ENCODE results near the gene AATK. TPM values are rescaled to one million over a fixed set of nuclear protein-coding genes. Genes with fewer than 3 reads are reported as not detected.

Gene AATK
- 0.16 TPM in 1 of 2 replicates, not detected in the other for total RNA-seq (2014; rRNA removed; shearing (Covaris generic); ENCODE audit: low replicate concordance)

GRCh38 chr17:81166033-81166492 is at the start of gene AATK:
AATK (minus strand) TSS chr17:81166221; CDS start chr17:81165992, 229 bp downstream.
- no peak for DNase-seq
- Histone ChIP-seq H3K9me3 (no peaks in the 10 kb centered on the region), H3K4me3 (no peak within 1 kb of the TSS), H3K36me3 (no peaks in the 10 kb centered on the region), H3K27me3 (no peaks in the 10 kb centered on the region)

GRCh38 chr17:81213978-81214377 is 48.0 kb upstream of the AATK start:
- Histone ChIP-seq H3K27me3 (no peaks in the 10 kb centered on the region), H3K9me3 (no peaks in the 10 kb centered on the region), H3K4me3 (no peak overlapping the region), H3K36me3 (no peaks in the 10 kb centered on the region)
- DNase-seq: no peak

- H3K9me3 ChIP-seq: no peaks in the 10 kb centered on the region
- no peaks in the 10 kb centered on the region for H3K36me3 ChIP-seq
- H3K27me3 ChIP-seq: no peaks in the 10 kb centered on the region
- no peak overlapping the region for H3K4me3 ChIP-seq
- DNase-seq: no peak
Measured at GRCh38 chr17:81212365-81212764, 46.3 kb upstream of the AATK start.

GRCh38 chr17:81210868-81211267 is 44.8 kb upstream of the AATK start:
- H3K36me3 ChIP-seq: no peaks in the 10 kb centered on the region
- peak; percentile 1 for DNase-seq
- H3K9me3 ChIP-seq: no peaks in the 10 kb centered on the region
- no peak overlapping the region for H3K4me3 ChIP-seq
- H3K27me3 ChIP-seq: no peaks in the 10 kb centered on the region

GRCh38 chr17:81210466-81210865 is 44.4 kb upstream of the AATK start:
- H3K36me3 ChIP-seq: no peaks in the 10 kb centered on the region
- DNase-seq: no peak
- H3K4me3 ChIP-seq: no peak overlapping the region
- no peaks in the 10 kb centered on the region for H3K27me3 ChIP-seq
- H3K9me3 ChIP-seq: no peaks in the 10 kb centered on the region

- DNase-seq: no peak
- H3K27me3 ChIP-seq: no peaks in the 10 kb centered on the region
- no peaks in the 10 kb centered on the region for H3K36me3 ChIP-seq
- no peaks in the 10 kb centered on the region for H3K9me3 ChIP-seq
- H3K4me3 ChIP-seq: no peak overlapping the region
Measured at GRCh38 chr17:81209141-81209540, 43.1 kb upstream of the AATK start.

- Histone ChIP-seq H3K4me3 (no peak overlapping the region), H3K27me3 (no peaks in the 10 kb centered on the region), H3K9me3 (no peaks in the 10 kb centered on the region), H3K36me3 (no peaks in the 10 kb centered on the region)
- DNase-seq: no peak
Measured at GRCh38 chr17:81208651-81209050, 42.6 kb upstream of the AATK start.

- Histone ChIP-seq H3K27me3 (no peaks in the 10 kb centered on the region), H3K4me3 (no peak overlapping the region), H3K36me3 (no peaks in the 10 kb centered on the region), H3K9me3 (no peaks in the 10 kb centered on the region)
- DNase-seq: peak; percentile 38
Measured at GRCh38 chr17:81207610-81208581, 41.9 kb upstream of the AATK start.

GRCh38 chr17:81206657-81207056 is 40.6 kb upstream of the AATK start:
- DNase-seq: no peak
- H3K27me3 ChIP-seq: no peaks in the 10 kb centered on the region
- no peaks in the 10 kb centered on the region for H3K9me3 ChIP-seq
- no peak overlapping the region for H3K4me3 ChIP-seq
- no peaks in the 10 kb centered on the region for H3K36me3 ChIP-seq

GRCh38 chr17:81206166-81206565 is 40.1 kb upstream of the AATK start:
- H3K36me3 ChIP-seq: no peaks in the 10 kb centered on the region; the same call in 1 of the 2 replicates
- no peaks in the 10 kb centered on the region for H3K27me3 ChIP-seq
- H3K4me3 ChIP-seq: no peak overlapping the region
- no peaks in the 10 kb centered on the region for H3K9me3 ChIP-seq
- no peak for DNase-seq

GRCh38 chr17:81204578-81204977 is 38.6 kb upstream of the AATK start:
- peaks cover 2% of the 10 kb centered on the region for H3K36me3 ChIP-seq
- no peaks in the 10 kb centered on the region for H3K27me3 ChIP-seq
- DNase-seq: no peak
- no peaks in the 10 kb centered on the region for H3K9me3 ChIP-seq
- H3K4me3 ChIP-seq: no peak overlapping the region

GRCh38 chr17:81203136-81203535 is 37.1 kb upstream of the AATK start:
- DNase-seq: no peak
- H3K36me3 ChIP-seq: peaks cover 2% of the 10 kb centered on the region

GRCh38 chr17:81202318-81202717 is 36.3 kb upstream of the AATK start:
- no peak overlapping the region for H3K4me3 ChIP-seq
- H3K36me3 ChIP-seq: peaks cover 2% of the 10 kb centered on the region
- H3K27me3 ChIP-seq: no peaks in the 10 kb centered on the region
- no peaks in the 10 kb centered on the region for H3K9me3 ChIP-seq
- no peak for DNase-seq

More at GRCh38 chr17:81203136-81203535, 37.1 kb upstream of the AATK start:
- Histone ChIP-seq H3K4me3 (no peak overlapping the region), H3K27me3 (no peaks in the 10 kb centered on the region), H3K9me3 (no peaks in the 10 kb centered on the region)

GRCh38 chr17:81200695-81201580 is 34.9 kb upstream of the AATK start:
- Histone ChIP-seq H3K27me3 (no peaks in the 10 kb centered on the region), H3K4me3 (no peak overlapping the region), H3K9me3 (no peaks in the 10 kb centered on the region), H3K36me3 (peaks cover 2% of the 10 kb centered on the region)
- peak; percentile 45 for DNase-seq

- Histone ChIP-seq H3K4me3 (no peak overlapping the region), H3K36me3 (peaks cover 2% of the 10 kb centered on the region), H3K27me3 (no peaks in the 10 kb centered on the region), H3K9me3 (no peaks in the 10 kb centered on the region)
- no peak for DNase-seq
Measured at GRCh38 chr17:81200201-81200600, 34.2 kb upstream of the AATK start.

GRCh38 chr17:81199482-81199830 is 33.4 kb upstream of the AATK start:
- Histone ChIP-seq H3K9me3 (no peaks in the 10 kb centered on the region), H3K27me3 (no peaks in the 10 kb centered on the region), H3K36me3 (peaks cover 2% of the 10 kb centered on the region), H3K4me3 (no peak overlapping the region)
- no peak for DNase-seq

Measured in MG63 (cell line).